Measurements from ENCODE around the gene TIPIN. TPM values are rescaled to one million over a fixed set of nuclear protein-coding genes. Genes with fewer than 3 reads are reported as not detected.
"Not testable (repeated sequence)": the region's sequence is repeated elsewhere in the genome, so short reads cannot be mapped to it uniquely, and the experiment has no call there.

Gene TIPIN
- total and polyA plus RNA-seq, 5 donors from 2014 or later: 6.0 to 11.2 (median 8.5) TPM

GRCh38 chr15:66401130-66402021 lies 44.9 kb upstream of the TIPIN start:
- H3K36me3 Mint-ChIP-seq: peaks cover 20% of the 10 kb centered on the region
- DNase-seq (peak in 1 of 3 donors; percentile 69), ATAC-seq (ENCODE audit: low read depth in 2 of 2) (peak; percentile 44 to 50)
- no peaks in the 10 kb centered on the region for H3K9me3 Mint-ChIP-seq
- H3K4me3 Mint-ChIP-seq: peak overlapping the region; percentile 1 to 84 (median 74)
- Histone ChIP-seq H3K4me1 (ENCODE audit: control insufficient read depth, insufficient read depth, low read length, poor library complexity, severe bottlenecking) (peaks cover 43% of the 10 kb centered on the region), H3K27me3 (ENCODE audit: control insufficient read depth, insufficient read depth, low read length) (no peaks in the 10 kb centered on the region), H3K36me3 (ENCODE audit: control insufficient read depth, insufficient read depth, low read length) (no peaks in the 10 kb centered on the region), H3K4me3 (ENCODE audit: low read depth, low read length) (peak overlapping the region; percentile 61), H3K9me3 (ENCODE audit: control insufficient read depth in 2 of 2, low read length in 2 of 2) (no peaks in the 10 kb centered on the region), H3K27ac (ENCODE audit: insufficient read depth, low read length, poor library complexity, severe bottlenecking) (no peak overlapping the region)
- H3K4me1 Mint-ChIP-seq: peaks cover 41 to 75% (median 65%) of the 10 kb centered on the region in 4 donors
- no peaks in the 10 kb centered on the region for H3K27me3 Mint-ChIP-seq
- peak overlapping the region in 2 of 3 donors; percentile 77 to 88 for H3K27ac Mint-ChIP-seq

GRCh38 chr15:66400351-66400774 lies 43.9 kb upstream of the TIPIN start:
- H3K36me3 Mint-ChIP-seq: peaks cover 20% of the 10 kb centered on the region
- H3K4me1 Mint-ChIP-seq: peaks cover 33 to 73% (median 60%) of the 10 kb centered on the region in 4 donors
- no peaks in the 10 kb centered on the region for H3K27me3 Mint-ChIP-seq
- Histone ChIP-seq H3K4me3 (ENCODE audit: low read depth, low read length) (no peak overlapping the region), H3K9me3 (ENCODE audit: control insufficient read depth in 2 of 2, low read length in 2 of 2) (no peaks in the 10 kb centered on the region), H3K4me1 (ENCODE audit: control insufficient read depth, insufficient read depth, low read length, poor library complexity, severe bottlenecking) (peaks cover 38% of the 10 kb centered on the region), H3K27ac (ENCODE audit: insufficient read depth, low read length, poor library complexity, severe bottlenecking) (no peak overlapping the region), H3K27me3 (ENCODE audit: control insufficient read depth, insufficient read depth, low read length) (no peaks in the 10 kb centered on the region), H3K36me3 (ENCODE audit: control insufficient read depth, insufficient read depth, low read length) (no peaks in the 10 kb centered on the region)
- peak overlapping the region in 1 of 4 donors; percentile 1 for H3K4me3 Mint-ChIP-seq
- H3K9me3 Mint-ChIP-seq: no peaks in the 10 kb centered on the region
- ATAC-seq (ENCODE audit: low read depth in 2 of 2) (no peak), DNase-seq (no peak)
- H3K27ac Mint-ChIP-seq: no peak overlapping the region

GRCh38 chr15:66399276-66399675 lies 42.8 kb upstream of the TIPIN start:
- Mint-ChIP-seq H3K27ac (peak overlapping the region in 1 of 3 donors; percentile 56), H3K9me3 (no peaks in the 10 kb centered on the region), H3K27me3 (no peaks in the 10 kb centered on the region), H3K4me1 (peaks cover 26 to 77% (median 63%) of the 10 kb centered on the region in 4 donors), H3K36me3 (peaks cover 20% of the 10 kb centered on the region), H3K4me3 (no peak overlapping the region)
- H3K4me3 ChIP-seq (ENCODE audit: low read depth, low read length): no peak overlapping the region
- DNase-seq (no peak), ATAC-seq (ENCODE audit: low read depth in 2 of 2) (no peak)
- H3K4me1 ChIP-seq (ENCODE audit: control insufficient read depth, insufficient read depth, low read length, poor library complexity, severe bottlenecking): peaks cover 39% of the 10 kb centered on the region
- no peak overlapping the region for H3K27ac ChIP-seq (ENCODE audit: insufficient read depth, low read length, poor library complexity, severe bottlenecking)
- no peaks in the 10 kb centered on the region for H3K27me3 ChIP-seq (ENCODE audit: control insufficient read depth, insufficient read depth, low read length)
- no peaks in the 10 kb centered on the region for H3K36me3 ChIP-seq (ENCODE audit: control insufficient read depth, insufficient read depth, low read length)
- no peaks in the 10 kb centered on the region for H3K9me3 ChIP-seq (ENCODE audit: control insufficient read depth in 2 of 2, low read length in 2 of 2)

- no peak overlapping the region for H3K4me3 ChIP-seq (ENCODE audit: low read depth, low read length)
- ATAC-seq (ENCODE audit: low read depth in 2 of 2): no peak
- Mint-ChIP-seq H3K4me1 (peaks cover 17 to 74% (median 60%) of the 10 kb centered on the region in 4 donors), H3K36me3 (peaks cover 10% of the 10 kb centered on the region), H3K27me3 (no peaks in the 10 kb centered on the region), H3K27ac (peak overlapping the region; percentile 26 to 79 (median 76)), H3K9me3 (no peaks in the 10 kb centered on the region), H3K4me3 (peak overlapping the region in 1 of 4 donors; percentile 13)
- no peaks in the 10 kb centered on the region for H3K36me3 ChIP-seq (ENCODE audit: control insufficient read depth, insufficient read depth, low read length)
- peaks cover 46% of the 10 kb centered on the region for H3K4me1 ChIP-seq (ENCODE audit: control insufficient read depth, insufficient read depth, low read length, poor library complexity, severe bottlenecking)
- DNase-seq: no peak
- H3K9me3 ChIP-seq (ENCODE audit: control insufficient read depth in 2 of 2, low read length in 2 of 2): no peaks in the 10 kb centered on the region
- no peaks in the 10 kb centered on the region for H3K27me3 ChIP-seq (ENCODE audit: control insufficient read depth, insufficient read depth, low read length)
- peak overlapping the region; percentile 28 for H3K27ac ChIP-seq (ENCODE audit: insufficient read depth, low read length, poor library complexity, severe bottlenecking)
Observed at GRCh38 chr15:66394915-66395314, 38.4 kb upstream of the TIPIN start.

- H3K36me3 Mint-ChIP-seq: peaks cover 10% of the 10 kb centered on the region
- no peaks in the 10 kb centered on the region for H3K27me3 Mint-ChIP-seq
- Histone ChIP-seq H3K4me1 (ENCODE audit: control insufficient read depth, insufficient read depth, low read length, poor library complexity, severe bottlenecking) (peaks cover 51% of the 10 kb centered on the region), H3K4me3 (ENCODE audit: low read depth, low read length) (no peak overlapping the region), H3K9me3 (ENCODE audit: control insufficient read depth in 2 of 2, low read length in 2 of 2) (no peaks in the 10 kb centered on the region), H3K27ac (ENCODE audit: insufficient read depth, low read length, poor library complexity, severe bottlenecking) (no peak overlapping the region), H3K27me3 (ENCODE audit: control insufficient read depth, insufficient read depth, low read length) (no peaks in the 10 kb centered on the region), H3K36me3 (ENCODE audit: control insufficient read depth, insufficient read depth, low read length) (no peaks in the 10 kb centered on the region)
- peak overlapping the region in 2 of 4 donors; percentile 2 to 13 for H3K4me3 Mint-ChIP-seq
- peak overlapping the region; percentile 43 to 79 (median 76) for H3K27ac Mint-ChIP-seq
- H3K4me1 Mint-ChIP-seq: peaks cover 21 to 76% (median 63%) of the 10 kb centered on the region in 4 donors
- ATAC-seq (ENCODE audit: low read depth in 2 of 2) (no peak), DNase-seq (no peak)
- no peaks in the 10 kb centered on the region for H3K9me3 Mint-ChIP-seq
Observed at GRCh38 chr15:66394472-66394871, 38.0 kb upstream of the TIPIN start.

GRCh38 chr15:66393037-66393436 lies 36.6 kb upstream of the TIPIN start:
- not testable (repeated sequence) for H3K36me3 ChIP-seq (ENCODE audit: control insufficient read depth, insufficient read depth, low read length); ATAC-seq (ENCODE audit: low read depth in 2 of 2); H3K27me3 Mint-ChIP-seq; DNase-seq; H3K9me3 Mint-ChIP-seq; H3K27me3 ChIP-seq (ENCODE audit: control insufficient read depth, insufficient read depth, low read length); H3K36me3 Mint-ChIP-seq; H3K27ac ChIP-seq (ENCODE audit: insufficient read depth, low read length, poor library complexity, severe bottlenecking); H3K4me3 ChIP-seq (ENCODE audit: low read depth, low read length); H3K9me3 ChIP-seq (ENCODE audit: control insufficient read depth in 2 of 2, low read length in 2 of 2)
- Mint-ChIP-seq H3K4me3 (peak overlapping the region in 2 of 4 donors; percentile 45), H3K4me1 (peaks cover 24 to 82% (median 70%) of the 10 kb centered on the region in 4 donors), H3K27ac (peak overlapping the region; percentile 66 to 84 (median 79))
- peaks cover 65% of the 10 kb centered on the region for H3K4me1 ChIP-seq (ENCODE audit: control insufficient read depth, insufficient read depth, low read length, poor library complexity, severe bottlenecking)

GRCh38 chr15:66390678-66391077 lies 34.2 kb upstream of the TIPIN start:
- no peaks in the 10 kb centered on the region for H3K27me3 ChIP-seq (ENCODE audit: control insufficient read depth, insufficient read depth, low read length)
- Mint-ChIP-seq H3K4me1 (peaks cover 29 to 86% (median 71%) of the 10 kb centered on the region in 4 donors), H3K27me3 (no peaks in the 10 kb centered on the region), H3K9me3 (no peaks in the 10 kb centered on the region), H3K4me3 (peak overlapping the region; percentile 83 to 96 (median 94)), H3K27ac (peak overlapping the region; percentile 85 to 98 (median 96)), H3K36me3 (no peaks in the 10 kb centered on the region)
- peak overlapping the region; percentile 67 for H3K4me3 ChIP-seq (ENCODE audit: low read depth, low read length)
- DNase-seq (peak in 2 of 3 donors; percentile 12 to 71), ATAC-seq (ENCODE audit: low read depth in 2 of 2) (no peak)
- peaks cover 76% of the 10 kb centered on the region for H3K4me1 ChIP-seq (ENCODE audit: control insufficient read depth, insufficient read depth, low read length, poor library complexity, severe bottlenecking)
- no peaks in the 10 kb centered on the region for H3K9me3 ChIP-seq (ENCODE audit: control insufficient read depth in 2 of 2, low read length in 2 of 2)
- no peaks in the 10 kb centered on the region for H3K36me3 ChIP-seq (ENCODE audit: control insufficient read depth, insufficient read depth, low read length)
- peak overlapping the region; percentile 66 for H3K27ac ChIP-seq (ENCODE audit: insufficient read depth, low read length, poor library complexity, severe bottlenecking)

All from CD4-positive, CD25-positive, alpha-beta regulatory T cell (primary cell).